KMS-11 (cell line): ENCODE measurements around the gene SEZ6L2.
"Not testable (repeated sequence)": the region's sequence is repeated elsewhere in the genome, so short reads cannot be mapped to it uniquely, and the experiment has no call there.

ENCODE experiments used
- H2AFZ ChIP-seq: fragments of 200-600 bp; sonication (generic); 2 replicates; pipeline ENCODE4 v1.6.1; 2016; ENCODE audit warnings: antibody characterized with exemption, mixed run types, low read depth
- H3K27ac ChIP-seq: fragments of 200-600 bp; sonication (generic); 2 replicates; pipeline ENCODE4 v1.6.1; 2016; ENCODE audit warnings: mild to moderate bottlenecking, mixed run types
- H3K27me3 ChIP-seq: fragments of 200-600 bp; sonication (generic); 2 replicates; pipeline ENCODE4 v1.6.1; 2017; ENCODE audit warnings: mild to moderate bottlenecking, low read depth, mixed run types, moderate library complexity; ENCODE audit not compliant: insufficient read depth
- H3K36me3 ChIP-seq: fragments of 200-600 bp; sonication (generic); 2 replicates; pipeline ENCODE4 v1.6.1; 2017; ENCODE audit warnings: mild to moderate bottlenecking, mixed run types; ENCODE audit not compliant: insufficient read depth
- H3K4me1 ChIP-seq: fragments of 200-600 bp; sonication (generic); 2 replicates; pipeline ENCODE4 v1.6.1; 2016; ENCODE audit warnings: mild to moderate bottlenecking, low read depth, mixed run types; ENCODE audit not compliant: poor library complexity, severe bottlenecking
- H3K4me2 ChIP-seq: fragments of 200-600 bp; sonication (generic); 2 replicates; pipeline ENCODE4 v1.7.0; 2016; ENCODE audit warnings: mild to moderate bottlenecking, mixed run types
- H3K4me3 ChIP-seq: fragments of 200-600 bp; sonication (generic); IDR thresholded peaks from 2 replicates; pipeline ENCODE4 v1.6.1; 2017; ENCODE audit warnings: low read depth, low read length, mixed read lengths; ENCODE audit not compliant: insufficient read depth
- H3K79me2 ChIP-seq: fragments of 200-600 bp; sonication (generic); 2 replicates; pipeline ENCODE4 v1.6.1; 2016; ENCODE audit warnings: low read depth, mixed run types; ENCODE audit not compliant: insufficient read depth
- H3K9ac ChIP-seq: fragments of 200-600 bp; sonication (generic); 2 replicates; pipeline ENCODE4 v1.6.1; 2016; ENCODE audit warnings: mild to moderate bottlenecking, mixed run types
- H4K20me1 ChIP-seq: fragments of 200-600 bp; sonication (generic); 2 replicates; pipeline ENCODE4 v1.6.1; 2016; ENCODE audit warnings: mild to moderate bottlenecking, mixed run types; ENCODE audit not compliant: insufficient read depth
- TF ChIP-seq, protein P1 (sequence below): fragments of 200-600 bp; sonication (generic); conservative IDR thresholded peaks from 2 replicates; pipeline ENCODE4 v1.6.1; 2017; ENCODE audit warnings: low read depth, mild to moderate bottlenecking, antibody characterized with exemption, low read length, moderate library complexity, mixed read lengths

Gene SEZ6L2

DNA sequence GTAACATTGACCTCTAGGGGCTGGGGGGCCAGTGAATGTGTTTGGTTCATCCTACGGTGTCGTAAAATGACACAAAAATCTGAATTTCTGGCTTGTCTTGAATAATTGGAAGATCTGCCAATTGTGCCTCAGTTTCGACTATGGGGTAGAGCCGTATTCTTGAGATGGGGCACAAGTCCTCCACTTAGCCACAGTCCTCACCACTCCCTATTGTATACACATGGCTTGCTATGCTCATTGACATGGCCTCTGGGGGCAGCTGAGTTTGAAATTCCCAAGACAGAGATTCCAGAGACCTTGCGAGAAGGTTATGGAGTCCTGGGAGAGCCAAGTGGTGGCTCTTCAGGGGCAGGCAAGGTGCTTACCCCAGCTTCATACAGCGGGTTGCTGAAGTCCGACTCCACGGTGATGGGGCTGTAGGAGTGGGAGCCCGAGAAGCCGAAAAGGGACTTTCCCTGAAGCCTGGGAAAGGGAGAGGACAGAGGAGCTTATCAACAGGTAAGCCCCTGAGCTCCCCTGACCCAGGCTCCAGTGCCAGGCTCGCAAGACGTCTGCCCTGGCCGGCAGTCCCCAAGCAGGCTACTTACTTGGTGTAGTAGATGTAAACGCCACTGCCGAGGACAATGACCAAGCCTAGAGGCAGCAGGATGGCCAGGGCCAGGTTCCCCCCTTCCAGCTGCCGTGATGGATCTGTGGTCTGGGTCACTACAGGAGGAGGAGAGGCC, 27.4 kb downstream of the SEZ6L2 start:
- H3K4me3 ChIP-seq = no peak overlapping the region

DNA sequence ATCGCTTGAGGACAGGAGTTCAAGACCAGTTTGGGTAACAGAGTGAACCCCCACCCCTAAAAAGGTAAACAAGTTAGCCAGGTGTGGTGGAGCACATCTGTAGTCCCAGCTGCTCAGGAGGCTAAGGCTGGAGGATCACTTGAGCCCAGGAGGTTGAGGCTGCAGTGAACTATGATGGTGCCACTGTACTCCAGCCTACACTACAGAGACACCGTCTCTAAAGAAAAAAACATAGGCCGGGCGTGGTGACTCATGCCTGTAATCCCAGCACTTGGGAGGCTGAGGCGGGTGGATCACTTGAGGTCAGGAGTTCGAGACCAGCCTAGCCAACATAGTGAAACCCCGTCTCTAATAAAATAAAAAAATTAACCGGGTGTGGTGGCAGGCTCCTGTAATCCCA, 30.3 kb downstream of the SEZ6L2 start:
- H3K79me2 ChIP-seq, H3K4me1 ChIP-seq, H3K4me3 ChIP-seq, H3K9ac ChIP-seq, H2AFZ ChIP-seq, H3K36me3 ChIP-seq, H4K20me1 ChIP-seq, H3K4me2 ChIP-seq, H3K27me3 ChIP-seq, H3K27ac ChIP-seq: not testable (repeated sequence)

More for the DNA sequence above, 27.4 kb downstream of the SEZ6L2 start:
- TF ChIP-seq, protein P1, sequence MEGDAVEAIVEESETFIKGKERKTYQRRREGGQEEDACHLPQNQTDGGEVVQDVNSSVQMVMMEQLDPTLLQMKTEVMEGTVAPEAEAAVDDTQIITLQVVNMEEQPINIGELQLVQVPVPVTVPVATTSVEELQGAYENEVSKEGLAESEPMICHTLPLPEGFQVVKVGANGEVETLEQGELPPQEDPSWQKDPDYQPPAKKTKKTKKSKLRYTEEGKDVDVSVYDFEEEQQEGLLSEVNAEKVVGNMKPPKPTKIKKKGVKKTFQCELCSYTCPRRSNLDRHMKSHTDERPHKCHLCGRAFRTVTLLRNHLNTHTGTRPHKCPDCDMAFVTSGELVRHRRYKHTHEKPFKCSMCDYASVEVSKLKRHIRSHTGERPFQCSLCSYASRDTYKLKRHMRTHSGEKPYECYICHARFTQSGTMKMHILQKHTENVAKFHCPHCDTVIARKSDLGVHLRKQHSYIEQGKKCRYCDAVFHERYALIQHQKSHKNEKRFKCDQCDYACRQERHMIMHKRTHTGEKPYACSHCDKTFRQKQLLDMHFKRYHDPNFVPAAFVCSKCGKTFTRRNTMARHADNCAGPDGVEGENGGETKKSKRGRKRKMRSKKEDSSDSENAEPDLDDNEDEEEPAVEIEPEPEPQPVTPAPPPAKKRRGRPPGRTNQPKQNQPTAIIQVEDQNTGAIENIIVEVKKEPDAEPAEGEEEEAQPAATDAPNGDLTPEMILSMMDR = no peak
- Histone ChIP-seq H3K36me3 (no peaks in the 10 kb centered on the region), H3K79me2 (no peaks in the 10 kb centered on the region), H4K20me1 (no peaks in the 10 kb centered on the region), H3K9ac (no peak overlapping the region), H3K27me3 (peaks cover 9% of the 10 kb centered on the region; the same call in 1 of the 2 replicates), H2AFZ (no peak overlapping the region), H3K4me1 (no peaks in the 10 kb centered on the region), H3K4me2 (no peak overlapping the region), H3K27ac (no peak overlapping the region)

DNA sequence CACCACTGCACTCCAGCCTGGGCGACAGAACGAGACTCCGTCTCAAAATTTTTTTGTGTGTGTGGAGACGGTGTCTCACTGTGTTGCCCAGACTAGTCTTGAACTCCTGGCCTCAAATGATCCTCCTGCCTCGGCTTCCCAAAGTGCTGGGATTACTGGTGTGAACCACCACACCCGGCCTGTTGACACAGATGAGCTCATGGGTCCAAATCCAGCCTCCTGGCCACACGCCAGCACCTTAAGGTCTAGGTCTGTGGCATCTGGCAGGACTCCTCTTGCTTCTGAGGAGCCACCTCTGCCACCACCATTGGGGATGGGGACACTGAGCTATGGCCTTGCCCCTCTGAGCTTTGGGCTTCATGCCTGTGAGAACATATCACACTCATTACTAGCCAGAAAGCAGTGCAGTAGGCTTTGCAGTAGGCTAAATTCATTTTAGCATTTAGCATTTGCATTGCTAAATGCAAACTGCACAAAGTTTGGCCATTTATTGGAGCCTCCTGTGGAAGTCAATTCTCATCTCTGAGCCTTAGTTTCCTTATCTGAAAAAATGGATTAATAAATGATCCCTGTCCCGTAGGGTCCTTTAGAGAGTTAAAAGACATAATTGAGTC, 30.8 kb downstream of the SEZ6L2 start:
- Histone ChIP-seq H2AFZ (no peak overlapping the region), H3K36me3 (no peaks in the 10 kb centered on the region), H3K27me3 (no peaks in the 10 kb centered on the region; the same call in 1 of the 2 replicates), H3K4me3 (no peak overlapping the region), H3K9ac (no peak overlapping the region), H3K4me1 (peaks cover 5% of the 10 kb centered on the region), H3K27ac (no peak overlapping the region), H3K79me2 (no peaks in the 10 kb centered on the region), H3K4me2 (no peak overlapping the region), H4K20me1 (no peaks in the 10 kb centered on the region)
- TF ChIP-seq, protein P1 = no peak

- Histone ChIP-seq H2AFZ (0 out of 2 replicates have a peak overlapping the region, but pooled peaks have one; percentile 85), H4K20me1 (no peaks in the 10 kb centered on the region), H3K27ac (no peak overlapping the region), H3K27me3 (no peaks in the 10 kb centered on the region; the same call in 1 of the 2 replicates), H3K4me2 (no peak overlapping the region), H3K79me2 (peaks cover 13% of the 10 kb centered on the region; the same call in 1 of the 2 replicates), H3K4me3 (no peak overlapping the region), H3K36me3 (peaks cover 4% of the 10 kb centered on the region; the same call in 1 of the 2 replicates), H3K9ac (no peak overlapping the region), H3K4me1 (peaks cover 17% of the 10 kb centered on the region)
- TF ChIP-seq, protein P1 = no peak
Measured at GRCh38 chr16:29864205-29864604, 35.1 kb downstream of the SEZ6L2 start.

GRCh38 chr16:29863669-29863984, 35.7 kb downstream of the SEZ6L2 start:
- Histone ChIP-seq H2AFZ (peak overlapping the region; percentile 85), H3K9ac (peak overlapping the region; percentile 85; the same call in 1 of the 2 replicates), H3K4me1 (peaks cover 17% of the 10 kb centered on the region), H3K4me2 (peak overlapping the region; percentile 99), H3K4me3 (no peak overlapping the region), H3K36me3 (peaks cover 4% of the 10 kb centered on the region; the same call in 1 of the 2 replicates), H4K20me1 (no peaks in the 10 kb centered on the region), H3K27me3 (no peaks in the 10 kb centered on the region; the same call in 1 of the 2 replicates), H3K27ac (no peak overlapping the region), H3K79me2 (peaks cover 13% of the 10 kb centered on the region; the same call in 1 of the 2 replicates)
- TF ChIP-seq, protein P1 = no peak; the same call in 1 of the 2 replicates
